H9 (cell line): ENCODE measurements around the gene NHSL2. TPM values are rescaled to one million over a fixed set of nuclear protein-coding genes. Genes with fewer than 3 reads are reported as not detected.

ENCODE experiments used
- DNase-seq: peaks from one replicate; pipeline ENCODE4 v3.0.0-alpha.2; 2017
- H2AFZ ChIP-seq: one replicate; pipeline ENCODE4 v1.6.1; 2013; ENCODE audit warnings: mild to moderate bottlenecking, low read length, control low read depth, moderate library complexity
- H2AK5ac ChIP-seq: 2 replicates; pipeline ENCODE4 v1.6.1; 2013; ENCODE audit warnings: low read length, control low read depth, mixed read lengths; ENCODE audit not compliant: insufficient read length
- H2BK120ac ChIP-seq: one replicate; pipeline ENCODE4 v1.6.1; 2013; ENCODE audit warnings: low read depth, mild to moderate bottlenecking, low read length, control low read depth, inconsistent platforms; ENCODE audit not compliant: poor library complexity, severe bottlenecking
- H2BK12ac ChIP-seq: 2 replicates; pipeline ENCODE4 v1.6.1; 2013; ENCODE audit warnings: low read length, control low read depth, mixed read lengths, low read depth; ENCODE audit not compliant: insufficient read length
- H2BK15ac ChIP-seq: 2 replicates; pipeline ENCODE4 v1.6.1; 2013; ENCODE audit warnings: low read depth, low read length, control low read depth
- H2BK20ac ChIP-seq: one replicate; pipeline ENCODE4 v1.6.1; 2013; ENCODE audit warnings: low read depth, mild to moderate bottlenecking, low read length, control low read depth, inconsistent platforms; ENCODE audit not compliant: poor library complexity, severe bottlenecking
- H2BK5ac ChIP-seq: 2 replicates; pipeline ENCODE4 v1.6.1; 2013; ENCODE audit warnings: low read length, control low read depth, mixed read lengths; ENCODE audit not compliant: insufficient read length
- H3K14ac ChIP-seq: 2 replicates; pipeline ENCODE4 v1.6.1; 2013; ENCODE audit warnings: low read length, control low read depth; ENCODE audit not compliant: insufficient read depth
- H3K18ac ChIP-seq: 2 replicates; pipeline ENCODE4 v1.6.1; 2013; ENCODE audit warnings: low read depth, mild to moderate bottlenecking, mixed read lengths, low read length, control low read depth; ENCODE audit not compliant: insufficient read length
- H3K23ac ChIP-seq: 2 replicates; pipeline ENCODE4 v1.6.1; 2013; ENCODE audit warnings: low read length, control low read depth, mixed read lengths, low read depth; ENCODE audit not compliant: insufficient read length
- H3K23me2 ChIP-seq: 2 replicates; pipeline ENCODE4 v1.6.1; 2013; ENCODE audit warnings: low read depth, mild to moderate bottlenecking, mixed read lengths, low read length, control low read depth; ENCODE audit not compliant: insufficient read length, poor library complexity, severe bottlenecking
- H3K27ac ChIP-seq: 2 replicates; pipeline ENCODE4 v1.5.1; 2013; ENCODE audit warnings: low read length, control low read depth, mixed read lengths, low read depth; ENCODE audit not compliant: insufficient read length
- H3K27me3 ChIP-seq: 2 replicates; pipeline ENCODE4 v1.6.1; 2013; ENCODE audit warnings: low read length, control low read depth, inconsistent platforms; ENCODE audit not compliant: insufficient read depth
- H3K4ac ChIP-seq: 2 replicates; pipeline ENCODE4 v1.6.1; 2013; ENCODE audit warnings: low read depth, mild to moderate bottlenecking, control low read depth, inconsistent platforms, low read length, moderate library complexity
- H3K4me1 ChIP-seq: 2 replicates; pipeline ENCODE4 v1.6.1; 2013; ENCODE audit warnings: low read length, control low read depth, inconsistent platforms; ENCODE audit not compliant: insufficient read depth
- H3K4me2 ChIP-seq: 2 replicates; pipeline ENCODE4 v1.6.1; 2013; ENCODE audit warnings: low read length, control low read depth, mixed read lengths; ENCODE audit not compliant: insufficient read length, insufficient read depth
- H3K56ac ChIP-seq: 2 replicates; pipeline ENCODE4 v1.6.1; 2013; ENCODE audit warnings: low read depth, mild to moderate bottlenecking, mixed read lengths, low read length, control low read depth; ENCODE audit not compliant: insufficient read length
- H3K79me1 ChIP-seq: 2 replicates; pipeline ENCODE4 v1.6.1; 2013; ENCODE audit warnings: low read depth, mild to moderate bottlenecking, moderate library complexity, low read length, control low read depth, inconsistent platforms; ENCODE audit not compliant: insufficient read depth, poor library complexity, severe bottlenecking
- H3K79me2 ChIP-seq: 2 replicates; pipeline ENCODE4 v1.6.1; 2013; ENCODE audit warnings: low read length, control low read depth, inconsistent platforms; ENCODE audit not compliant: insufficient read depth
- H3K9ac ChIP-seq: 2 replicates; pipeline ENCODE4 v1.6.1; 2013; ENCODE audit warnings: low read length, control low read depth, mixed read lengths; ENCODE audit not compliant: insufficient read length; ENCODE audit errors: extremely low read depth
- H3K9me3 ChIP-seq: one replicate; pipeline ENCODE4 v1.6.1; 2013; ENCODE audit warnings: low read depth, low read length, inconsistent platforms; ENCODE audit not compliant: control insufficient read depth
- H3T11ph ChIP-seq: one replicate; pipeline ENCODE4 v1.6.1; 2013; ENCODE audit warnings: mild to moderate bottlenecking, low read length, control low read depth, inconsistent platforms
- H4K20me1 ChIP-seq: one replicate; pipeline ENCODE4 v1.6.1; 2013; ENCODE audit not compliant: control insufficient read depth, insufficient read length, insufficient read depth
- H4K5ac ChIP-seq: 2 replicates; pipeline ENCODE4 v1.6.1; 2013; ENCODE audit warnings: low read depth, mild to moderate bottlenecking, mixed read lengths, low read length, control low read depth; ENCODE audit not compliant: insufficient read length
- H4K8ac ChIP-seq: replicated peaks from 2 replicates; pipeline ENCODE4 v1.6.1; 2013; ENCODE audit warnings: low read length, control low read depth, mixed read lengths, low read depth; ENCODE audit not compliant: insufficient read length
- H4K91ac ChIP-seq: 2 replicates; pipeline ENCODE4 v1.6.1; 2013; ENCODE audit warnings: low read depth, mild to moderate bottlenecking, moderate library complexity, mixed read lengths, low read length, control low read depth; ENCODE audit not compliant: insufficient read length
- H3K27ac Mint-ChIP-seq, 3 experiments: 2 replicates in 2 of 3; 3 replicates in 1 of 3; pipeline ENCODE4 v1.8.0; 2020 to 2021; ENCODE audit warnings: mixed read lengths in 3 of 3, mild to moderate bottlenecking in 1 of 3, moderate library complexity in 1 of 3
- H3K27me3 Mint-ChIP-seq: 2 replicates; pipeline ENCODE4 v1.8.0; 2021; ENCODE audit warnings: low read depth, mild to moderate bottlenecking, moderate library complexity, mixed read lengths
- H3K36me3 Mint-ChIP-seq, 3 experiments: 2 replicates in 2 of 3; 3 replicates in 1 of 3; pipeline ENCODE4 v1.8.0; 2020 to 2021; ENCODE audit warnings: low read depth in 3 of 3, mixed read lengths in 3 of 3; ENCODE audit not compliant: insufficient read depth in 1 of 3
- H3K4me1 Mint-ChIP-seq, 2 experiments: 2 replicates each; pipeline ENCODE4 v1.8.0; 2020; ENCODE audit warnings: mixed read lengths in 2 of 2
- H3K4me3 Mint-ChIP-seq, 2 experiments: 2 replicates in 1 of 2; 3 replicates in 1 of 2; pipeline ENCODE4 v1.8.0; 2020 to 2021; ENCODE audit warnings: mild to moderate bottlenecking in 2 of 2, mixed read lengths in 2 of 2, moderate library complexity in 1 of 2
- H3K9me3 Mint-ChIP-seq, 2 experiments: 2 replicates in 1 of 2; 3 replicates in 1 of 2; pipeline ENCODE4 v1.8.0; 2020; ENCODE audit warnings: mild to moderate bottlenecking in 2 of 2, mixed read lengths in 2 of 2, moderate library complexity in 1 of 2
- CTCF ChIP-seq: fragments of 200-600 bp; sonication (generic); conservative IDR thresholded peaks from 3 replicates; pipeline ENCODE4 v1.8.0; 2021; ENCODE audit warnings: antibody characterized with exemption, mild to moderate bottlenecking
- WGBS: extraction: QIAGEN DNeasy Blood & Tissue Kit; methylation state at CpG from one replicate; pipeline ENCODE4 v1.1.7; 2013; ENCODE audit warnings: missing lambda C conversion rate, low lambda C conversion rate, mixed read lengths; ENCODE audit not compliant: insufficient read length; ENCODE audit errors: extremely low coverage; 5-methylcytosine and 5-hydroxymethylcytosine counted together
- total RNA-seq: library from RNA; stranded (reverse); gene quantifications from 2 replicates; pipeline ENCODE4 v1.2.1, GENCODE V29; 2021

Gene NHSL2
- total RNA-seq, 1 experiment from 2014 or later: 6.4 TPM

- H2AFZ ChIP-seq: no peak overlapping the region
- H2AK5ac ChIP-seq: no peak overlapping the region
- peaks cover 69% of the 10 kb centered on the region for H3K9me3 ChIP-seq
- no peak overlapping the region for H4K8ac ChIP-seq
- peaks cover 67 to 68% of the 10 kb centered on the region in 2 experiments for H3K9me3 Mint-ChIP-seq
- H3K79me2 ChIP-seq: no peaks in the 10 kb centered on the region
- H3K4me3 Mint-ChIP-seq: no peak overlapping the region
- H3K36me3 Mint-ChIP-seq: peaks cover 0 to 12% (median 8%) of the 10 kb centered on the region in 3 experiments; a peak in 5 of 7 replicates
- H3K14ac ChIP-seq: no peak overlapping the region
- H4K5ac ChIP-seq: no peak overlapping the region
- H2BK12ac ChIP-seq: no peak overlapping the region
- H3K56ac ChIP-seq: no peak overlapping the region
- H3K27ac Mint-ChIP-seq: no peak overlapping the region
- H3K23ac ChIP-seq: no peak overlapping the region
- no peak overlapping the region for H3K18ac ChIP-seq
- WGBS: no CpG with 5 or more reads among the region's 5 CpGs
- peaks cover 5% of the 10 kb centered on the region in 2 experiments for H3K4me1 Mint-ChIP-seq
- H2BK5ac ChIP-seq: no peak overlapping the region
- H3K27ac ChIP-seq: no peak overlapping the region
- TF ChIP-seq CTCF: no peak
- H4K20me1 ChIP-seq: no peaks in the 10 kb centered on the region
- no peaks in the 10 kb centered on the region for H3K79me1 ChIP-seq
- no peak for DNase-seq
- no peak overlapping the region for H4K91ac ChIP-seq
- no peaks in the 10 kb centered on the region for H3K4me1 ChIP-seq
- no peak overlapping the region for H2BK20ac ChIP-seq
- H3K23me2 ChIP-seq: no peaks in the 10 kb centered on the region
- no peak overlapping the region for H3T11ph ChIP-seq
- no peaks in the 10 kb centered on the region for H3K27me3 ChIP-seq
- H3K4ac ChIP-seq: no peak overlapping the region
- no peak overlapping the region for H3K4me2 ChIP-seq
- no peak overlapping the region for H2BK15ac ChIP-seq
- no peak overlapping the region for H2BK120ac ChIP-seq
- peaks cover 1% of the 10 kb centered on the region; the same call in 1 of the 2 replicates for H3K27me3 Mint-ChIP-seq
- H3K9ac ChIP-seq: no peak overlapping the region
Measured at GRCh38 chrX:72060921-72061490, 150.4 kb downstream of the NHSL2 start.
